HG03442 (cell line): ENCODE measurements around the gene RHCG.

ENCODE experiments used
- ATAC-seq: cut with Tn5 transposase; IDR thresholded peaks from one replicate; pipeline ENCODE4 v1.9.1; 2021; ENCODE audit warnings: mild to moderate bottlenecking, moderate library complexity; ENCODE audit not compliant: unreplicated experiment

Gene RHCG

GRCh38 chr15:89446255-89446891 is 50.0 kb downstream of the RHCG start:
- ATAC-seq: no peak

- ATAC-seq: no peak
Measured at GRCh38 chr15:89445518-89445917, 50.9 kb downstream of the RHCG start.

GRCh38 chr15:89444241-89445225 is 51.9 kb downstream of the RHCG start:
- no peak for ATAC-seq

- ATAC-seq: no peak
Measured at GRCh38 chr15:89443581-89443980, 52.8 kb downstream of the RHCG start.

- no peak for ATAC-seq
Measured at GRCh38 chr15:89442671-89443307, 53.6 kb downstream of the RHCG start.

- ATAC-seq: no peak
Measured at GRCh38 chr15:89442155-89442554, 54.2 kb downstream of the RHCG start.

GRCh38 chr15:89441295-89441812 is 55.0 kb downstream of the RHCG start:
- peak; percentile 95 for ATAC-seq

- ATAC-seq: no peak
Measured at GRCh38 chr15:89439764-89440163, 56.6 kb downstream of the RHCG start.

GRCh38 chr15:89436560-89437311 is 59.6 kb downstream of the RHCG start:
- ATAC-seq: no peak

- ATAC-seq: no peak
Measured at GRCh38 chr15:89435362-89435761, 61.0 kb downstream of the RHCG start.

GRCh38 chr15:89433686-89434085 is 62.7 kb downstream of the RHCG start:
- no peak for ATAC-seq

GRCh38 chr15:89430530-89431341 is 65.6 kb downstream of the RHCG start:
- peak; percentile 83 for ATAC-seq

GRCh38 chr15:89429986-89430385 is 66.4 kb downstream of the RHCG start:
- no peak for ATAC-seq

GRCh38 chr15:89429023-89429422 is 67.4 kb downstream of the RHCG start:
- ATAC-seq: no peak

GRCh38 chr15:89428246-89428645 is 68.1 kb downstream of the RHCG start:
- no peak for ATAC-seq

- no peak for ATAC-seq
Measured at GRCh38 chr15:89426500-89426899, 69.9 kb downstream of the RHCG start.

- no peak for ATAC-seq
Measured at GRCh38 chr15:89423981-89424380, 72.4 kb downstream of the RHCG start.
